GM12878 (cell line): Measurements from ENCODE around the gene DACH1. TPM values are rescaled to one million over a fixed set of nuclear protein-coding genes. Genes with fewer than 3 reads are reported as not detected.

ENCODE experiments used
- ATAC-seq: fragments of 200-7000 bp; cut with Tn5 transposase; 3 replicates; pipeline ENCODE4 v1.9.1; 2020; ENCODE audit warnings: mild to moderate bottlenecking, moderate library complexity
- BruUV-seq: library from RNA; stranded (reverse); fragments of 400-500 nt; replicated peaks from 2 replicates; lab custom pipeline; 2021; lab: Mats Ljungman, UMichigan
- CTCF ChIA-PET: fragments of 300-600 bp; sonication (Branson Sonifier 250); formaldehyde crosslinking; extraction: SDS; loops from one replicate; lab custom pipeline; 2021; ENCODE audit warnings: inconsistent platforms; lab: Yijun Ruan, JAX
- POLR2A ChIA-PET: fragments of 350-600 bp; formaldehyde crosslinking; extraction: SDS; loops from one replicate; lab custom pipeline; 2021; ENCODE audit warnings: inconsistent platforms; lab: Charles Lee
- RAD21 ChIA-PET: fragments of 300-600 bp; sonication (Branson Sonifier 250); formaldehyde crosslinking; loops from one replicate; lab custom pipeline; 2023; ENCODE audit warnings: antibody characterized with exemption; ENCODE audit not compliant: unreplicated experiment; lab: Charles Lee
- SMC1A ChIA-PET: fragments of 300-600 bp; sonication (Branson Sonifier 250); formaldehyde crosslinking; loops from one replicate; lab custom pipeline; 2023; ENCODE audit not compliant: unreplicated experiment, uncharacterized antibody; lab: Charles Lee
- DNase-seq: peaks from one replicate; pipeline ENCODE4 v3.0.0-alpha.2; 2011; ENCODE audit warnings: low read depth, low spot score
- FAIRE-seq: peaks from 3 replicates; lab custom pipeline; 2011; peaks lifted over from hg19 to GRCh38; lab: Jason Lieb, UNC
- H2AFZ ChIP-seq: 2 replicates; pipeline ENCODE4 v1.6.0; 2011; ENCODE audit warnings: low read depth, low read length, control low read depth; ENCODE audit not compliant: control insufficient read depth
- H3K27ac ChIP-seq: 2 replicates; pipeline ENCODE4 v1.5.1; 2011; ENCODE audit warnings: control low read depth; ENCODE audit not compliant: control insufficient read depth, insufficient read depth
- H3K27me3 ChIP-seq, 2 experiments: replicated peaks in 1 of 2; 2 replicates each; pipeline versions ENCODE4 v1.6.0 to v1.6.1; 2011; ENCODE audit warnings: low read length in 1 of 2; ENCODE audit not compliant: control insufficient read depth in 2 of 2, insufficient read depth in 2 of 2
- H3K36me3 ChIP-seq, 2 experiments: 2 replicates each; pipeline ENCODE4 v1.5.1; 2011; ENCODE audit warnings: low read length in 1 of 2; ENCODE audit not compliant: control insufficient read depth in 2 of 2, insufficient read depth in 2 of 2
- H3K4me1 ChIP-seq: 2 replicates; pipeline ENCODE4 v1.6.1; 2011; ENCODE audit warnings: mild to moderate bottlenecking, low read length, moderate library complexity, mixed read lengths; ENCODE audit not compliant: control insufficient read depth, insufficient read depth
- H3K4me2 ChIP-seq: 2 replicates; pipeline ENCODE4 v1.6.0; 2011; ENCODE audit warnings: control low read depth; ENCODE audit not compliant: control insufficient read depth, insufficient read depth
- H3K4me3 ChIP-seq: fragments of 200-600 bp; sonication (generic); 2 replicates; pipeline ENCODE4 v1.5.1; 2016
- H3K79me2 ChIP-seq: 2 replicates; pipeline ENCODE4 v1.6.0; 2011; ENCODE audit warnings: low read length; ENCODE audit not compliant: control insufficient read depth, insufficient read depth
- H3K9ac ChIP-seq: 2 replicates; pipeline ENCODE4 v1.8.0; 2011; ENCODE audit warnings: low read length, control low read depth, mixed read lengths; ENCODE audit not compliant: control insufficient read depth, insufficient read depth
- H3K9me3 ChIP-seq: replicated peaks from 3 replicates; pipeline ENCODE4 v1.5.1; 2011; ENCODE audit warnings: mild to moderate bottlenecking, low read length; ENCODE audit not compliant: control insufficient read depth, insufficient read depth
- H4K20me1 ChIP-seq: 2 replicates; pipeline ENCODE4 v1.6.0; 2011; ENCODE audit not compliant: control insufficient read depth, insufficient read depth
- ASH2L ChIP-seq: fragments of 300-600, 200-600 bp; sonication (generic); IDR thresholded peaks from 2 replicates; pipeline ENCODE4 v1.6.1; 2017; ENCODE audit warnings: low read depth, mild to moderate bottlenecking, borderline replicate concordance
- CHD2 ChIP-seq: IDR thresholded peaks from 2 replicates; pipeline ENCODE4 v1.6.1; 2011; ENCODE audit warnings: low read depth, low read length, improper control_type of control experiment, borderline replicate concordance
- FOXM1 ChIP-seq: IDR thresholded peaks from 2 replicates; pipeline ENCODE4 v1.6.1; 2012; ENCODE audit warnings: low read depth, mild to moderate bottlenecking, inconsistent platforms, low read length, moderate library complexity
- HDAC2 ChIP-seq: fragments of 200-600 bp; sonication (generic); IDR thresholded peaks from 2 replicates; pipeline ENCODE4 v1.6.1; 2017
- JUND ChIP-seq: IDR thresholded peaks from 2 replicates; pipeline ENCODE4 v1.6.1; 2012; ENCODE audit warnings: low read depth, mild to moderate bottlenecking, low read length, improper control_type of control experiment, moderate library complexity
- KDM1A ChIP-seq: fragments of 200-600 bp; sonication (generic); IDR thresholded peaks from 2 replicates; pipeline ENCODE4 v1.6.1; 2016; ENCODE audit warnings: borderline replicate concordance
- KLF5 ChIP-seq: fragments of 450-650 bp; IDR thresholded peaks from 2 replicates; pipeline ENCODE4 v1.6.1; 2014; ENCODE audit warnings: mild to moderate bottlenecking; ENCODE audit not compliant: partially characterized antibody
- RCOR1 ChIP-seq: conservative IDR thresholded peaks from 2 replicates; pipeline ENCODE4 v1.6.1; 2012; ENCODE audit warnings: low read depth, low read length, improper control_type of control experiment
- TAF1 ChIP-seq: IDR thresholded peaks from 2 replicates; pipeline ENCODE4 v1.6.1; 2011; ENCODE audit warnings: mild to moderate bottlenecking, low read depth, low read length, borderline replicate concordance
- TCF12 ChIP-seq: IDR thresholded peaks from 2 replicates; pipeline ENCODE4 v1.6.1; 2011; ENCODE audit warnings: low read depth, mild to moderate bottlenecking, low read length
- ZBTB33 ChIP-seq: fragments of 450-650 bp; IDR thresholded peaks from 2 replicates; pipeline ENCODE4 v1.6.1; 2017; ENCODE audit warnings: mild to moderate bottlenecking
- WGBS: methylation state at CpG from one replicate; pipeline ENCODE4 v1.1.6; 2016; ENCODE audit warnings: low lambda C conversion rate; ENCODE audit not compliant: insufficient replicate concordance, insufficient coverage; ENCODE audit errors: missing lambda C conversion rate; 5-methylcytosine and 5-hydroxymethylcytosine counted together
- in situ Hi-C: fragments of 300-500 bp; cut with MboI; formaldehyde crosslinking; loops from 9 replicates; pipeline ENCODE4 v1.14.3; 2018; ENCODE audit warnings: mixed read lengths
- intact Hi-C: fragments of 100-400 bp; cut with micrococcal nuclease; formaldehyde crosslinking; loops from one replicate; pipeline ENCODE4 v1.14.2; 2022; ENCODE audit not compliant: unreplicated experiment
- polyA plus RNA-seq, 11 experiments: library from polyadenylated mRNA; depleted of rRNA in 4 of 11; unstranded in 6 of 11; stranded (reverse) in 5 of 11; fragments of >200 nt; fragmentation: Nextera tagmentation in 4 of 11; fragmentation: Illumina TruSeq in 1 of 11; extraction: Ambion mirVana in 4 of 11; extraction: Trizol in 1 of 11; gene quantifications; 1 replicate in 1 of 11; 2 replicates in 10 of 11; pipeline versions ENCODE4 v1.2.1 to v1.2.3, GENCODE V29; 2011 to 2016; ENCODE audit warnings: inconsistent platforms in 2 of 11, missing spikeins in 2 of 11, low read depth in 1 of 11
- total RNA-seq, 4 experiments: library from RNA; depleted of rRNA in 3 of 4; stranded (reverse); fragments of >200 nt in 3 of 4; fragmentation: Illumina TruSeq in 1 of 4; extraction: Trizol in 1 of 4; gene quantifications; 2 replicates each; pipeline versions ENCODE4 v1.2.1 to v1.2.3, GENCODE V29; 2013 to 2021
- TF ChIP-seq, protein P1 (sequence below): fragments of 450-650 bp; IDR thresholded peaks from 2 replicates; pipeline ENCODE4 v1.6.1; 2017; ENCODE audit warnings: borderline replicate concordance
- TF ChIP-seq, protein P2 (sequence below): fragments of 150-350 bp; IDR thresholded peaks from 2 replicates; pipeline ENCODE4 v1.6.1; 2014; ENCODE audit warnings: mild to moderate bottlenecking, low read depth, low read length

The DACH1 gene
- total and polyA plus RNA-seq, 10 of the 15 experiments (the other 5 are each of a cell fraction or from before 2014, with no cell fraction given) = 0.05 TPM; not detected in 9

GRCh38 chr13:71906448-71906847 is 39.4 kb upstream of the DACH1 start (continued):
- TF ChIP-seq, protein P1, sequence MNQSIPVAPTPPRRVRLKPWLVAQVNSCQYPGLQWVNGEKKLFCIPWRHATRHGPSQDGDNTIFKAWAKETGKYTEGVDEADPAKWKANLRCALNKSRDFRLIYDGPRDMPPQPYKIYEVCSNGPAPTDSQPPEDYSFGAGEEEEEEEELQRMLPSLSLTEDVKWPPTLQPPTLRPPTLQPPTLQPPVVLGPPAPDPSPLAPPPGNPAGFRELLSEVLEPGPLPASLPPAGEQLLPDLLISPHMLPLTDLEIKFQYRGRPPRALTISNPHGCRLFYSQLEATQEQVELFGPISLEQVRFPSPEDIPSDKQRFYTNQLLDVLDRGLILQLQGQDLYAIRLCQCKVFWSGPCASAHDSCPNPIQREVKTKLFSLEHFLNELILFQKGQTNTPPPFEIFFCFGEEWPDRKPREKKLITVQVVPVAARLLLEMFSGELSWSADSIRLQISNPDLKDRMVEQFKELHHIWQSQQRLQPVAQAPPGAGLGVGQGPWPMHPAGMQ = no peak

DNA sequence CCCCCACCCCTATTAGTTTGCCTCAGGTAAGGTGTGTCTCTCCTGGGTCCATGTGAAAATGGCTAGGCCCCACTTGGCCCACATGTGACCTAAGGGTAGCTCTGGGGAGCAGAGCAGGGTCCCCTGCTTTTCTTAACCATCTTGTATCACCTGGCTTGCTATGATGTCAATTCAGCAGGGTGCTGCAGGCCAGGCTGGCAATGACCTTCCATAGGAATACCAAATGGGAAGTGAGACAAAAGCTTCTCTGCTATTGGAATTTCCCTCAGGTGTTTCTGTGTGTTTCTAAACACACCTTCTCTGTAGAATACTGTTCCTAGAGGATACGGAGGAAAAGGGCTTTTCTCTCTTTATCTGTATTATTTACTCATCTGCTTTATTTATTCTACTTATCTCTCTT is 35.7 kb upstream of the DACH1 start:
- intact Hi-C loops (no loop called here), in situ Hi-C loops (no loop called here)
- ChIA-PET SMC1A (no interaction called here), POLR2A (no interaction called here), RAD21 (no interaction called here), CTCF (no interaction called here)
- H3K27ac ChIP-seq = no peak overlapping the region
- no peak for FAIRE-seq
- no peak for TF ChIP-seq TCF12
- no peak for TF ChIP-seq TAF1
- TF ChIP-seq, protein P2, sequence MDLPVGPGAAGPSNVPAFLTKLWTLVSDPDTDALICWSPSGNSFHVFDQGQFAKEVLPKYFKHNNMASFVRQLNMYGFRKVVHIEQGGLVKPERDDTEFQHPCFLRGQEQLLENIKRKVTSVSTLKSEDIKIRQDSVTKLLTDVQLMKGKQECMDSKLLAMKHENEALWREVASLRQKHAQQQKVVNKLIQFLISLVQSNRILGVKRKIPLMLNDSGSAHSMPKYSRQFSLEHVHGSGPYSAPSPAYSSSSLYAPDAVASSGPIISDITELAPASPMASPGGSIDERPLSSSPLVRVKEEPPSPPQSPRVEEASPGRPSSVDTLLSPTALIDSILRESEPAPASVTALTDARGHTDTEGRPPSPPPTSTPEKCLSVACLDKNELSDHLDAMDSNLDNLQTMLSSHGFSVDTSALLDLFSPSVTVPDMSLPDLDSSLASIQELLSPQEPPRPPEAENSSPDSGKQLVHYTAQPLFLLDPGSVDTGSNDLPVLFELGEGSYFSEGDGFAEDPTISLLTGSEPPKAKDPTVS = no peak
- no peak for TF ChIP-seq JUND
- TF ChIP-seq CHD2 = no peak
- TF ChIP-seq, protein P1 = no peak
- no peak for TF ChIP-seq KLF5
- TF ChIP-seq FOXM1 = no peak
- TF ChIP-seq HDAC2 = no peak
- no peak for TF ChIP-seq ASH2L
- TF ChIP-seq ZBTB33 = no peak
- TF ChIP-seq KDM1A = no peak
- TF ChIP-seq RCOR1 = no peak
- no peak for DNase-seq
- H3K4me3 ChIP-seq = no peak overlapping the region
- H3K4me1 ChIP-seq = no peaks in the 10 kb centered on the region
- no peaks in the 10 kb centered on the region for H3K79me2 ChIP-seq
- H3K27me3 ChIP-seq = no peaks in the 10 kb centered on the region
- H3K9ac ChIP-seq = no peak overlapping the region
- no TSS peak for BruUV-seq
- H4K20me1 ChIP-seq = no peaks in the 10 kb centered on the region
- no peak overlapping the region for H3K4me2 ChIP-seq
- H3K36me3 ChIP-seq = no peaks in the 10 kb centered on the region
- 77% methylated on average over 1 of the region's 1 CpG for WGBS
- no peak overlapping the region for H2AFZ ChIP-seq
- no peaks in the 10 kb centered on the region for H3K9me3 ChIP-seq
- ATAC-seq = no peak
